DMS53 treated with DMSO at 0.1 percent for 48 hours (cell line): ENCODE results near the gene RRP12.
A peak's percentile ranks its signal among the peaks of the same experiment; 100 is the strongest.

Experiments
- DNase-seq: peaks from one replicate; lab custom pipeline; 2025; ENCODE audit not compliant: unreplicated experiment; lab: John Stamatoyannopoulos, UW

The RRP12 gene

GRCh38 chr10:97336006-97336405, 65.1 kb downstream of the RRP12 start:
- no peak for DNase-seq

DNA sequence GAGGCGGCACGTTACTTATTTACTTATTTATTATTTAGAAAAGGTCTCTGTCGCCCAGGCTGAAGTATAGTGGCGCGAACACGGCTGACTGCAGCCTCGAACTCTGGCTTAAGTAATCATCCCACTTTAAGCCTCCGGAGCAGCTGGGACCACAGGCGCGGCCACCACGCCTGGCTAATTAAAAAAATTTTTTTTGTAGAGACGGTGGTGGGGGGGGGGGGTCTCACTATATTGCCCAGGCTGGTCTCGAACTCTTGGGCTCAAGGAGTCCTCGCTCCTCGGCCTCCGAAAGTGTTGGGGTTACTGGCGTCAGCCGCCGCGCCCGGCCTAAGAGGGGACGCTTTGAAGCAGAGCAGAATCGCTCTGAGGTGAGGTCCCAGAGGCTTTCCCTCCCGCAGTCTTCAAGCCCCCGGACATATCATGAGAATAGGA, 65.9 kb downstream of the RRP12 start:
- no peak for DNase-seq

GRCh38 chr10:97334370-97335175, 66.6 kb downstream of the RRP12 start, which contains the start of gene FRAT2:
Gene FRAT2 (minus strand): TSS chr10:97334729. CDS start chr10:97334572, 157 bp downstream.
- DNase-seq = peak; percentile 70

GRCh38 chr10:97333601-97334369, 67.4 kb downstream of the RRP12 start:
- DNase-seq = peak; percentile 23

- DNase-seq = no peak
Observed at GRCh38 chr10:97333351-97333600, 67.9 kb downstream of the RRP12 start.

- peak; percentile 43 for DNase-seq
Observed at GRCh38 chr10:97332591-97333350, 68.4 kb downstream of the RRP12 start.

DNA sequence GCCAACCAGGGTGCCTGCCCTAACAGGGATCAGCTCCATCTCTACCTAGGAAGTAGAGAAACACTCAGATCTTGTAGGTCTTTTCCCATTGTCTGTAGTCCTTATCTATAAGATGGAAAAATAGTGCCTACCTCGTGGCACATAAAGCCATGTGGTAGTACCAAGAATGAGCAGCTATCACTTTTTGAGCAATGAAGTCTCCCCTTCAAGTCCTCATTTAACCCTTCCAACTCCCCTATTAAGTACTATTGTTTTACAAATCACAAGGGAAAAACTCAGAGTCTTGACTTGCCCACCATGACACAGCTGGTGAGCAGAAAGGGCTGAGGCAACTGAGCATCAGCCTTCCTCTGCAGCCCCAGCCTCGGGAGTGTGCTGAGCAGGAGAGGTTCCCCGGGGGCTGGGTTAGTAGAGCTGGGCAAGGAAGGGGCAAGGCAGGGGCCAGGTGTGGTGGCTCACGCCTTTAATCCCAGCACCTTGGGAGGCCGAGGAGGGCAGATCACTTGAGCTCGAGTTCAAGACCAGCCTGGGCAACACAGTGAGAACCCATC, 69.9 kb downstream of the RRP12 start:
- DNase-seq = no peak

- no peak for DNase-seq
Observed at GRCh38 chr10:97329766-97330165, 71.4 kb downstream of the RRP12 start.

DNA sequence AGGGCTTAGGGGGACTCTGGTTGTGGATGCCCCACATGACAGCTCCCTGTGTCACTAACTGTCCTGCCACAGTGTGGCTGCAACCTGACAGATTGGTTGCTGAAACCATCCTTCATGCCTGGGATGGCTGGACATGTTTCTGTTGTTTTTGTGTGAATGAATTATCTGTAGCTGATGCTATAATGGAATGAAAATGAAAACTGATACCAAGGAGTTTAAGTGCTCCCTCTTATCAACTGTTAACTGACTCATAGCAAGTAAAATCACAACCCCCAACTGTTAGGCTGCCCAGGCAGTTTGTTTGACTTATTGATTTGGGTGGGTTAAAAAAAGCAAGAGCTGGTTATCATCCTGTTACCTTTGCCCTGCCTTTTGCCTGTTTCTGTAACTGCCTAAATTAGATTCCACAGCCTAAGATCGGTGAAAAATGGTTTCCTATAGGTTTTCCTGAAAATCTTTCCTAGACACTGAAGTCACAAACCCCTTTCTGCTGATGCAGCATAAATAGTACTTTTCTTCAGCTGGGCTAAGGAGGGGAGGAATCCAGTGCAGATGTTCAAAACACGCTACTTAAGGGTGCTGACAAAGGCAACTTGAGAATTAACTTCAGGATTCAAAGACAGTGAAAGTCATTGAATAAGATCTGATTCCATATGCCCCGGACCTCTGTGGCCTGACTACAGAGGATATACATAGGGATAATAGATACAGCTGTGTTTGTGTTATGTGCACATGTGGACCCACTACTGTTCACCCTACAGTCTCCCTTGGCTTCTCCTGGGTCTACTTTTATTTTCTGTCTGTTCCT, 72.3 kb downstream of the RRP12 start:
- DNase-seq = no peak

DNA sequence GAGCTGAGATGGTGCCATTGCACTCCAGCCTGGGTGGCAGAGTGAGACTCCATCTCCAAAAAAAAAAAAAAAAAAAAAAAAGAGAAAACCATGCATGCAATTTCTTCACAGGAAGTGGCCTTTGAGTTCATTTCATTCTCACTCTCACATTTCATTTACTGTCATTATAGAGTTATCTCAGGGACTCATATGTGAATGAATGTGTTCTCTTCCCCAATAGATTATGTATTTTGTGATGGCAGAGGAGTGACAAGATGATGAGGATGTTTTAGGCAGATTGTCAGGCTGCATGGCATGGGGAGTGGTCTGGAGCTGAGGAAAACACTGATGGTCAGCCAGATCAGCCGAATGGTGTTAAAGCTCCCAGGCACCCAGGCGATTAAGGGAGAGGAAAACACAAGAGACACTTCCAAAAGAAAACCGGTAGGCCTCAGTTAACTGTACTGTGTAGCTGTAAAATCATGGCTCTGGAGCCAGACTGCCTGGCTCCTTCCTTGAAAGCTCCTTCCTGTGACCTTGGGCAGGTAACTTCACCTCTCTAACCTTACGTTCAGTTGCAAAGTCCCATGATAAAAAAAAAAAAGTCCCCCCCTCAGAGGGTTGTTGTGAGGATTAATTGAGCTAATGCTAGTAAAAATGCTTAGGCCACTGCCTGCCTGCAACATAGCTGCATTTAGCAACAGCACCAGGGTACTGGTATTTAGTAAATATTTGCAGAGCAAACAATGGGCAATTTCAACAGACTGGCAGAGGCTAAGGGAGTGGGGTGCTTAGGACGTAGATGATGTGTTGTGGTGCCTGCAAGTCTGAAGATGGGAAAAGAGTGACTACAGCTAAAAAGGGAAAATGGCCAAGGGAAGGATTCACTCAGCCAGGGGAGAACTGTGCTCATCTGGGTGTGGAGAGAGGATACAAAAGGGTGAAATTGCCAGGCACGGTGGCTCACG, 73.5 kb downstream of the RRP12 start:
- DNase-seq = peak; percentile 91

- no peak for DNase-seq
Observed at GRCh38 chr10:97325754-97326153, 75.4 kb downstream of the RRP12 start.

GRCh38 chr10:97323501-97323900, 77.6 kb downstream of the RRP12 start:
- no peak for DNase-seq

- DNase-seq = no peak
Observed at GRCh38 chr10:97321804-97322190, 79.3 kb downstream of the RRP12 start.

DNA sequence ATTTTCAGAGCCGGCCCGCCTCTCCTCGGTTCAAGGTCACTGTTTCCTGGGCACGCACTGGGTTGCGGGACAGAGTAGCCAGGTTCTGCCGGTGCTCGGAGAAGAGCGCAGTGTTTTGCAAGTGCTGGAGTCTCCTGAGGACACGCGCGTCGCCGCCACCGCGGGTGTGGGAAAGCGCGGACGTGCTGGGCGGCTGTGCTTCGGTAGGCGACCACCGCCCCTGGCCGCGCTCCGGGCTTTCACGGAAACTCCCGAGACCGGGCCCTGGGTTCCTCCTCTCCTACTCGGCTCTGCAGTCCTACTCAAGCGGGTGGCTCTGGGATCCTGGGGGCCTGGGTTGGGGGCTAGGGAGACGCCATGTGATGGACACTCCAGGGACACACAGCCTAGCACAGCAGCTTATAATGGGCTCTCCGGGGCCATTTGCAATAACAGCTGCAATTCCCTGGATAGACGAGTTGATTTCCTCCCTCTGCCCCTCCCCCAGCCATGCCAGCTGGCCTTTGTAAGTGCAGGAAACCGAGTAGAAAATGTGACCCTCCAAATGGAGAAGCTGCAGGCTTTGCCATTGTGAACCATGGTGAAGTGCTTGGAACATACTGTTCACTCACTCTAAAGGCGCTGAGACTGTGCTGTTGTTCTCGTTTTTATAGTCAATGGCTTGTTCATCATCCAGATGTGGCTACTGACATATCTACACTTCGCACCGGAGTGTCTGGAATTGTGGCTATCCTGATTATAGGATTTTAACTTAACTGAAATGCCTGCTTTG, 79.9 kb downstream of the RRP12 start:
- DNase-seq = peak; percentile 55

DNA sequence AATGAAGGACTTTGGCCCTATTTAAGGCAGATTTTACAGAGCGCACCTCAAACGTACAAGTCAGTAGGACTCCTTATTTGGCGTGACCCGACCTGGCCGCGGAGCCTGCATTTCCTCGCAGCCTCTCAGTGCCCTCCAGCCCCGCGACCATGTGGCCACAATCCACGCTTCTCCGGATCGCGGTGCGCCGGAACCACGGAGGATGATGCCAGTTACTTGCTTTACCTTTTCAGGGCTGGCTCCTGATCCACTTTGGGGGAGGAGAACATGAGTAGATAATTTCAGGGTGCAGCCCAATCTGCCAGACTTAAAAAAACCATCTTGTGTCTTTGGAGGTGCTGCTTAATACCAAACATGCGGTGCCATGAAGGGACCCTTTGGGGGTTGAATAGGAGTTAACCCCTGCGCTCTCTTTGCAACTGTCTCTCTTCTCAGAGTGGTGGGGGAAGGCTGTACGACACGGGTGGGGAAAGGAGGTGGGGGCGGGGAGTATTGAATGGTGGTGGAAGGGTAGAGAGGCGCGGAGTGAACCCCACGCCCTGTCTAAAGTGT, 80.6 kb downstream of the RRP12 start:
- peak; percentile 54 for DNase-seq

DNA sequence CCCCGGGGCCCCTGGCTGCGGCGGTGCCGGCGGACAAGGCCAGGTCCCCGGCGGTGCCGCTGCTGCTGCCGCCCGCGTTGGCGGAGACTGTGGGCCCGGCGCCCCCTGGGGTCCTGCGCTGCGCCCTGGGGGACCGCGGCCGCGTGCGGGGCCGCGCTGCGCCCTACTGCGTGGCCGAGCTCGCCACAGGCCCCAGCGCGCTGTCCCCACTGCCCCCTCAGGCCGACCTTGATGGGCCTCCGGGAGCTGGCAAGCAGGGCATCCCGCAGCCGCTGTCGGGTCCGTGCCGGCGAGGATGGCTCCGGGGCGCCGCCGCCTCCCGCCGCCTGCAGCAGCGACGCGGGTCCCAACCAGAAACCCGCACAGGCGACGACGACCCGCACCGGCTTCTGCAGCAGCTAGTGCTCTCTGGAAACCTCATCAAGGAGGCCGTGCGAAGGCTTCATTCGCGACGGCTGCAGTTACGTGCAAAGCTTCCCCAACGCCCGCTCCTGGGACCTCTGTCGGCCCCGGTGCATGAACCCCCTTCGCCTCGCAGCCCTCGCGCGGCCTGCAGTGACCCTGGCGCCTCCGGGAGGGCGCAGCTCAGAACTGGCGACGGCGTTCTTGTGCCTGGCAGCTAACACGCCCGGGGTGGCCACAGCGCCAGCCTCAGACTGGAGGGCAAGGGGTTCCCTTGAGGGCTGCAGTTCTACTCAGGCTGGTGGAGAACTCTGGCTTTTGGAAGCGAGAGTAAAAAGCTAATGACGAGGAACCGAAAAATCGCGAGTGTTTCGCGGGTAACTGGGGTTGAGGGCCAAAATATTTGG, 81.3 kb downstream of the RRP12 start:
- peak; percentile 54 for DNase-seq

DNA sequence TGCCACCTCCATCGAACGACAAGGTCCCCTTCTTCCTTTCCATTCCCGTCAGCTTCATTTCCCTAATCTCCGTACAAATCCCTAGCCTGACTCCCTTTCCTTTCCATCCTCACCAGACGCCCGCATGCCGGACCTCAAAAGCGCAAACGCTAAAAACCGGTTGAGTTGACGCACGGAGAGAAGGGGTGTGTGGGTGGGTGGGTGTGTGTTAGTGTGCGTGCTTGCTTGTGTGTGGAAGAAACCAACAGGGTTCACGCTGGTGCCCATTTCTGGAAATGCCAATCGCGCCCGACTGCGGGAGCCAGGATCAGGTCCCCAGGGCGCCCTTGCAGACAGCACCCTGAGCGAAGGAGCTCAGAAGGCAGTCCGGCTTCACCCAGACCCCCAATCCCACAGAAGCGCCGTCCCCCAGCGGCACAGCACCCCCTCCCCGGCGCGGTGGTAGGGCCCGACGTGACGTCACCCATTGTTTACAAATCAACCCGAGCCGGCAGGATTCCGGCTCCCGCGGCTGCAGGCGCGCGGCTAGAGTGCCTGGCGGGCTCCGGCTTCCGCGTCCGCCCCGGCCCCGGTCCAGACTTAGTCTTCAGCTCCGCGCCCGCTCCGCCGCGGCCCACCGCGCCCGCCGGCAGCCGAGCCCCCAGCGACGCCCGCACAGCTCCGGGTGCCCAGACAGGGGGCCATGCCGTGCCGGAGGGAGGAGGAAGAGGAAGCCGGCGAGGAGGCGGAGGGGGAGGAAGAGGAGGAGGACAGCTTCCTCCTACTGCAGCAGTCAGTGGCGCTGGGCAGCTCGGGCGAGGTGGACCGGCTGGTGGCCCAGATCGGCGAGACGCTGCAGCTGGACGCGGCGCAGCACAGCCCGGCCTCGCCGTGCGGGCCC, 82.1 kb downstream of the RRP12 start, which contains the start of gene FRAT1:
Gene FRAT1, plus strand, starts transcription at position 500 of the 880 bp plus-strand sequence. Its CDS starts 183 bp downstream, at position 683.
- peak; percentile 84 for DNase-seq
